Measurements from ENCODE around the gene CRISP2. TPM values are rescaled to one million over a fixed set of nuclear protein-coding genes. Genes with fewer than 3 reads are reported as not detected.
"Not testable (repeated sequence)": the region's sequence is repeated elsewhere in the genome, so short reads cannot be mapped to it uniquely, and the experiment has no call there.

The CRISP2 gene
- total RNA-seq, 2 experiments from 2014 or later = not detected

DNA sequence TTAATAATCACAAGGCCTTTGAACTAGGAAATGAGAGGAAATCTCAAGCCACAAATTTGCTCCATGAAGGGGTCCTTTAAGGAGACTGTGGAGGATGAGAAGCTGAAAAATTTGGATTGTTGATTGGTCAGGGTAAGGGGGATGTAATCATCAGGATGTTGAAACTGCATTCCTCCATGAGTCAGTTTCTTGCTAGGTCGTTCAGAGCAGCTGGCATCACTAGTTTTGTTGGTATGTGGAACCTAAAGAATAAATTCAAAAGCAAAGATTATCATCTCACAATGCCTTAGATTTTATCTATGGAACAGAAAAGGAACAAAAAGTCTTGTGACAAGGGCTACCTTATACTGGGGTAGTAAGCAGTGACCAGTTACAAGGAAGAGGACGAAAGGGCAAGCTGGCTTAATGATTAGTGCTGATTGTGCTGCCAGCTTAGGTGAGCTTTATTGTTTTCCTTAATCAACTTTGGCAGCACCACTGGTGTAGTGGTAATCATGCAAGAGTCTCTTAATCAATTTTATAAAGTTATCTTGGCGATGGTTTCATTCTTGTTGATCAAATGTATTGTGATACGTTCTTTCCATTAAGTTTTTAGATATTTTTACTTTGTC, 36.6 kb downstream of the CRISP2 start:
- H3K4me3 Mint-ChIP-seq = no peak overlapping the region
- H3K27me3 Mint-ChIP-seq = no peaks in the 10 kb centered on the region
- CTCF ChIA-PET = no interaction called here
- no peaks in the 10 kb centered on the region for H3K9me3 Mint-ChIP-seq
- no peaks in the 10 kb centered on the region for H3K4me1 Mint-ChIP-seq
- H3K36me3 Mint-ChIP-seq (ENCODE audit: low read depth) = no peaks in the 10 kb centered on the region
- POLR2A ChIA-PET = no interaction called here
- no peak for DNase-seq
- no peak overlapping the region for H3K27ac Mint-ChIP-seq

DNA sequence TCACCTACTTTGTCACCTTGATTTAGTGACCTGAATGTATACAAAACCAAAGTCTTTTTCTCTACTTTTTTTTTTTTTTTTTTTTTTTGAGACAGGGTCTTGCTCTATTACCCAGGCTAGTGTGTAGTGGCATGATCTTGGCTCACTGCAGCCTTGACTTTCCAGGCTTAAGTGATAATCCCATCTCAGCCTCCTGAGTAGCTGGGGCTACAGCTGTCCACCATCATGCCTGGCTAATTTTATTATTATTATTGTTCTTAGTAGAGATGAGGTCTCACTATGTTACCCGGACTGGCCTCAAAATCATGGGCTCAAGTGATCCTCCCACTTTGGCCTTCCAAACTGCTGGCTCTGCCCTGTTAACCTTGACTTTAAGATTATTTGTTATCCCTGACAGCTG, 37.5 kb downstream of the CRISP2 start:
- no peaks in the 10 kb centered on the region for H3K27me3 Mint-ChIP-seq
- no peak overlapping the region for H3K4me3 Mint-ChIP-seq
- no peaks in the 10 kb centered on the region for H3K4me1 Mint-ChIP-seq
- no peak overlapping the region for H3K27ac Mint-ChIP-seq
- ChIA-PET CTCF (no interaction called here), POLR2A (no interaction called here)
- H3K36me3 Mint-ChIP-seq (ENCODE audit: low read depth) = no peaks in the 10 kb centered on the region
- no peaks in the 10 kb centered on the region for H3K9me3 Mint-ChIP-seq
- no peak for DNase-seq

DNA sequence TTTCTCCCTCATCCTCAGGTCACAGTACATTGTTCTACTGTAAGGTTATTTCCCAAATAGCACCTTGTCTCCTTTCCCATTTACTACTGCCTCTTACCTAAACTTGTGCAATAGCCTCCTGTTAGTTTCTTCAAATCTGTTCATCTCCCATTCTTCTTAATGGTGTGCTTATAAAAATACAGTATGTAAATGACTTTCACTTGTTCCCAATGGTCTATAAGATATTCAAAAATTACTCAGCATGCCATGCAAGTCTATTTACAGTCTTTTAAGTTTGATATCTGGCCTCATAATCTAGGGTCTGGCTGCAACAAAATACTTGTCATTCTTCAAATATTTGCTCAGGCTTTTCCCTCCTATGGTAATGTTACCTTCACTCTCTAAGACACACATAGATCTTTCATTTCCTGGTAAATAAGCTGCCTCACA, 45.2 kb downstream of the CRISP2 start:
- Mint-ChIP-seq H3K9me3 (no peaks in the 10 kb centered on the region), H3K4me1 (no peaks in the 10 kb centered on the region), H3K36me3 (ENCODE audit: low read depth) (no peaks in the 10 kb centered on the region), H3K27ac (no peak overlapping the region), H3K27me3 (no peaks in the 10 kb centered on the region), H3K4me3 (no peak overlapping the region)
- POLR2A ChIA-PET = no interaction called here
- no peak for DNase-seq
- CTCF ChIA-PET = no interaction called here

DNA sequence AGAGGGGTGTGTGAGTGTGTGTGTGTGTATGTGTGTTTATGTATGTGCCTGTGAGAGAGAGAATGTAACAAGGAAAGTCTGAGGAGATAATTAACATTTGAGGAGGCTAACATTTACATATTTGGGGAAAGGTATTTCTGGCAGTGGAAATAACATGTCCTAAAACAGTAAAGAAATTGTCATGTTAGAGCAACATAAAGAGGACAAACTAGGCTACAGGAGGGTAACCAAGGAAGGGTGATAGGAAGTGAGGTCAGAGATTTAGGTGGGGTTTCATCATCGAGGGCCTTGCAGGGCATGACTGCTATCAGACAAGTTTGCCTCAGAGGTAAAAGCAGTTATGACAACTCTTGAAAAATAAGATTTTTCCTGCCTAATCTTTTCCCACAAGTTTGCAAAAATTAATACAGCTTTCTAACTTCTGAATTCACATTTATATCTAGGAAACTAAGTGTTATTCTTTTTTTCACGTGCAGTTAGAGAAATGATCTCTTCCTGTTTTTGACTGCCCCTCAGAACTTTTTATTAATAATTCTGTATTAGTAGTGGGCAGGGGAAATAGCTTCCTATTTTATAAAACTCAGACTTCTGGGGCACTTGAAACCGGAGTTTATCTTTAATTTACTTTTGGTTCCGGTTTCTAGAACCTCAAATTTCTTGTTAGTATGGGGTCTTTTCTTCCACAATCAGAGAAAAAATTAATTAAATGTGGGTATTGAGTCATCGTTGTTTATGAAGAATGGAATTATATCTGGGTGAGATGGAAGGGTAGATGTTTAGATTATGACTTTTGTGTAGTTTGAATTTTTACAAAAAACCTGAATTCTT, 46.2 kb downstream of the CRISP2 start:
- Mint-ChIP-seq H3K36me3 (ENCODE audit: low read depth) (no peaks in the 10 kb centered on the region), H3K4me1 (no peaks in the 10 kb centered on the region), H3K27me3 (no peaks in the 10 kb centered on the region), H3K27ac (no peak overlapping the region), H3K4me3 (no peak overlapping the region), H3K9me3 (no peaks in the 10 kb centered on the region)
- DNase-seq = no peak
- ChIA-PET CTCF (no interaction called here), POLR2A (no interaction called here)

DNA sequence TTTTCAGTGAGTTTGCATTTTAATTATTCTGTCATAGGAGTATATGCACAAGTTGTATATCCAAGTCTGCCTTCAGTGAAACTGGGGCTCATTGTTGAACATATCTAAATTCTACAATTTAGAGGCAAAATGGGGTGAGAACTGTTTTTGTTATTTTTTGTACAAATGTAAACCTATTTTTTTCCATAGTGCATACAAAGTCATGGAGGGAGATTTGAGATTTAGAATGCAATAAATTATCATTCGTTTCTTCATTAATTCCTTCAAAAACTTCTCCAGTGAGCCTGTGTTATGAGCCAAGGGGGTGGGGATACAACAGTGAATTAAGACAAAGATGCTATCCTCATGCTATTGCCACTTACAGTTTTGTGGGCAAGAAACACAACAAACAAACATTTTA, 46.9 kb downstream of the CRISP2 start:
- no peak for DNase-seq
- ChIA-PET POLR2A (no interaction called here), CTCF (no interaction called here)
- H3K27ac Mint-ChIP-seq = no peak overlapping the region
- H3K9me3 Mint-ChIP-seq = no peaks in the 10 kb centered on the region
- no peak overlapping the region for H3K4me3 Mint-ChIP-seq
- no peaks in the 10 kb centered on the region for H3K27me3 Mint-ChIP-seq
- H3K36me3 Mint-ChIP-seq (ENCODE audit: low read depth) = no peaks in the 10 kb centered on the region
- no peaks in the 10 kb centered on the region for H3K4me1 Mint-ChIP-seq

DNA sequence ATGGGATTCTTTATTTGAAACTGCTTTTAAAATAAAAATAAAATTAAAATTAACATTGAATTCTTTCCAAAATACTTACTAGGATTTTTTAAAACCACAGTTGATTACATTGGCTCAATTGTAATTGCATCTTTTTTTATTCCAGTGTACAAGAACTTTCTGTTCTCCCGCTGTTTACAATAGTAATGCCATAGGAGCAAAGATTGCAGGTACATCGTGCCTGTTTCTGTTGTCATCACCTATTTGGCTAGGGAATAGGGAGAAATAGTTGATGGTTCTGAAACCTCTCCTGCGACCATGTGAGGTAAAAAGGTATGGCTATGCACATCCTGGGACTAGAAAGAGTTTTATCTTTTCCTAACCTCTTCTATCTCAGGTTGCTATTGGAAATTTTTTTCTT, 48.5 kb downstream of the CRISP2 start:
- no peak for DNase-seq
- CTCF ChIA-PET = no interaction called here
- H3K4me1 Mint-ChIP-seq = no peaks in the 10 kb centered on the region
- H3K27ac Mint-ChIP-seq = no peak overlapping the region
- no peaks in the 10 kb centered on the region for H3K27me3 Mint-ChIP-seq
- H3K4me3 Mint-ChIP-seq = no peak overlapping the region
- no peaks in the 10 kb centered on the region for H3K9me3 Mint-ChIP-seq
- POLR2A ChIA-PET = no interaction called here
- no peaks in the 10 kb centered on the region for H3K36me3 Mint-ChIP-seq (ENCODE audit: low read depth)

DNA sequence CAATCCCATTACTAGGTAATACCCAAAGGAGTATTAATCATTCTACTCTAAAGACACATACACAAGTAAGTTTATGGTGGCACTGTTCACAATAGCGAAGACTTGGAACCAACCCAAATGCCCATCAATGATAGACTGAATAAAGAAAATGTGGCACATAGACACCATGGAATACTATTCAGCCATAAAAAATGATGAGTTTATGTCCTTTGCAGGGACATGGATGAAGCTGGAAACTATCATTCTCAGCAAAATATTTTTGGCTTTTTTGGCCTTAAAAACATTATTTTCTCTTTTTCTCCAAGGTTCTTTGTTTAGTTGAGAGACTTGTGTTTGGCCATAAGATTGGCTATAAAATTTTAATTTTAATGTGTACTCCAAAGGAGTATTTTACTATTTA, 49.3 kb downstream of the CRISP2 start:
- POLR2A ChIA-PET; H3K36me3 Mint-ChIP-seq (ENCODE audit: low read depth); CTCF ChIA-PET; H3K4me1 Mint-ChIP-seq; H3K27me3 Mint-ChIP-seq; H3K27ac Mint-ChIP-seq; H3K9me3 Mint-ChIP-seq; H3K4me3 Mint-ChIP-seq; DNase-seq: not testable (repeated sequence)

DNA sequence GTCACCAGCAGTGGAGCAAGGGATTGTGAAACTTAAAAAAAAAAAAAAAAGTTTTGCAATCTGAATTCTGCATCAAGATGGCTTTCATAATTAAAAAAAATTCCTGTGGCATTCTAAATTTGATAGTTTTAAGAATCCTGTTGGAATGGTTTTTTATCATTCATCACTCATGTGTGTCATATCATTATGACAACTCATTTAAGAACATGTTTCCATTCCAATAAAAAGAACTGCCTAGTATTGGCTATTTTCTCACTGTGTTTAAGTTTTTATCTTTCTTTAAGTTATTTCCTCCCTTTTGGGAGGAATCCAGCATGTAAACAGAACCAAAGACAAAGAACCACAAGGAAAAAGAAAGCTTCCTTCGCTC, 50.5 kb downstream of the CRISP2 start:
- no peaks in the 10 kb centered on the region for H3K4me1 Mint-ChIP-seq
- H3K36me3 Mint-ChIP-seq (ENCODE audit: low read depth) = no peaks in the 10 kb centered on the region
- H3K9me3 Mint-ChIP-seq = no peaks in the 10 kb centered on the region
- no peak overlapping the region for H3K4me3 Mint-ChIP-seq
- POLR2A ChIA-PET = no interaction called here
- H3K27me3 Mint-ChIP-seq = no peaks in the 10 kb centered on the region
- CTCF ChIA-PET = no interaction called here
- DNase-seq = no peak
- H3K27ac Mint-ChIP-seq = no peak overlapping the region

DNA sequence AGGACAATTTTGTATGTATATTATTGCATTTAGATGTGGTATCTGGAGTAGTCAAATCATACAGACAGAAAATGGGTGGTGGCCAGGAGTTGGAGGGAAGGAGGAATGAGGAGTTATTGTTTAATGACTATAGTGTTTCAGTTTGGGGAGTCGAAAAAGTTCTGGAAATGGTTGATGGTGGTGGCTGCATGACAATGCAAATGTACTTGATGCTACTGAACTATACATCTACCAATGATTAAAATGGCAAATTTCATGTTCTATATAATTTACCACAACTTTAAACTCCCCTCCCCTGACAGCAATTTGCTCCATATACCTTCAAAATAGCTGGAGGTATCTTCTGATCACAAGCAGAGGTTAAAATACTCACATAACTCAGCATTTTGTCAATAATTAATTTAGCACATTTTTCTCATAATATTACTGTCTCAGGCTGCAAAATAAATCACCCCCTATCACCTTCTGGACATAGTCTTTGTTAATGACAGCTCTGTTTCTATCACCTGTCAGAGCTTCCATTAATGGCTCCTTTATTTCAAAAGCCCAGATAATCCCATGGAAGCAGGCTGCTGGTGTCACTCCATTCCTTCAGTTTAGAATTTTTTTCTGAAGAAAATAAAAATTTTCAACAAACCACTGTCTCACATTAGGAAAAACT, 51.0 kb downstream of the CRISP2 start:
- Mint-ChIP-seq H3K4me1 (no peaks in the 10 kb centered on the region), H3K4me3 (no peak overlapping the region), H3K27ac (no peak overlapping the region), H3K9me3 (no peaks in the 10 kb centered on the region), H3K36me3 (ENCODE audit: low read depth) (no peaks in the 10 kb centered on the region), H3K27me3 (no peaks in the 10 kb centered on the region)
- POLR2A ChIA-PET = no interaction called here
- DNase-seq = no peak
- CTCF ChIA-PET = no interaction called here

DNA sequence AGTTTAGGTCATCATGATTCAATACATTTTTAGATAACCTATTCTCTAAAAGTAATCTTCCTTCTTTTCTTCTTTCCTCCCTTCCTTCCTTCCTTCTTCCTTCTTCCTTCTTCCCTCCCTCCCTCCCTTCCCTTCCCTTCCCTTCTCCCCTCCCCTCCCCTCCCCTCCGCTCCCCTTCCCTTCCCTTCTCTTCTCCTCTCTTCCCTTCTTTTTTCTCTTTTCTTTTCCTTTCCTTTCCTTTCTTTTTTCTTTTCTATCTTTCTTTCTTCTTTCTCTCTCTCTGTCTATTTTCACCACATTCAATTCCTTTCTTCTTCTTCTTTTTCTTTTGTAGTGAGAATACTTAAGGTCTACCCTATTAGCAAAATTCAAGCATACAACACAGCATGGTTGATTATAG, 59.4 kb downstream of the CRISP2 start:
- Mint-ChIP-seq H3K4me3 (no peak overlapping the region), H3K27ac (no peak overlapping the region), H3K4me1 (no peaks in the 10 kb centered on the region), H3K36me3 (ENCODE audit: low read depth) (no peaks in the 10 kb centered on the region), H3K9me3 (no peaks in the 10 kb centered on the region), H3K27me3 (no peaks in the 10 kb centered on the region)
- no peak for DNase-seq
- CTCF ChIA-PET = no interaction called here
- POLR2A ChIA-PET = no interaction called here

DNA sequence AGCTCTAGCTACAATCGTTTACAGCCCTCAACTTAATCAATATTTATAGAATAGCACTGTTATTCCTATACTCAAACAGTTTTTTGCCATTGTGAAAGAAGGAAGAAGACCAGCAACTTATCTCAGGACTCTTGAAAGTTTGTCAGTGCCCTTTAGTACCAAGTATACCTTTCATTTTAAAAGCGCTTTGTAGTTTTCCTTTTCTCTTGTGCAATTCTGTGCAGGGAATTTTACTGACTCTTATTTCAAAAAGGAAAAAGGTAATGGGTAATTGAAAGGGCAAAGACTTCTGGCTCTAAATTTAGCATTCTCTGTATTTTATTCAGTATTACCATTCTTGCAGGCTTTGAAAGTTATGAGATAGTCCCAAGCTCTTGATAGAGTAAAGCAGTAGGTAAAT, 59.9 kb downstream of the CRISP2 start:
- Mint-ChIP-seq H3K4me1 (no peaks in the 10 kb centered on the region), H3K27ac (no peak overlapping the region), H3K27me3 (no peaks in the 10 kb centered on the region), H3K4me3 (no peak overlapping the region), H3K9me3 (no peaks in the 10 kb centered on the region), H3K36me3 (ENCODE audit: low read depth) (no peaks in the 10 kb centered on the region)
- DNase-seq = no peak
- ChIA-PET CTCF (no interaction called here), POLR2A (no interaction called here)

DNA sequence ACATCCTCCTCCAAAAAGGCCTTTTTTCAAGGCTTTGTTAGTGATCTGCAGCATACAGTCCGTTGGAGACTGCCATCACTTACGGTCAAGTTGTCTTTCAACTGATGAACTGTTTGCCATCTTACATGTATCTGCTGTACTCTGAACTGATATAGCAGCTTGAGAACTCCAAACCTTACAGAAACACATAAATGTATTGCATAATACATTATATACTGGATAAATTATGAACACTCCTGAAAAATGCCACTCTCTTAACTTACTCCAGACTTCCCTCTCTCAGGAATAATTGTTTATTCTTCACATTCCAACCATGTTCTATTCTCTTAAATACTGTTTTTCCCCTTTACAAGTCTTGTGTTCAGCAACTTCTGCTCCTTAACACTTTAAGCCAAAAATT, 62.1 kb downstream of the CRISP2 start:
- DNase-seq = no peak
- Mint-ChIP-seq H3K27ac (no peak overlapping the region), H3K4me3 (no peak overlapping the region), H3K36me3 (ENCODE audit: low read depth) (no peaks in the 10 kb centered on the region), H3K4me1 (no peaks in the 10 kb centered on the region), H3K9me3 (no peaks in the 10 kb centered on the region), H3K27me3 (no peaks in the 10 kb centered on the region)
- POLR2A ChIA-PET = no interaction called here
- CTCF ChIA-PET = no interaction called here

DNA sequence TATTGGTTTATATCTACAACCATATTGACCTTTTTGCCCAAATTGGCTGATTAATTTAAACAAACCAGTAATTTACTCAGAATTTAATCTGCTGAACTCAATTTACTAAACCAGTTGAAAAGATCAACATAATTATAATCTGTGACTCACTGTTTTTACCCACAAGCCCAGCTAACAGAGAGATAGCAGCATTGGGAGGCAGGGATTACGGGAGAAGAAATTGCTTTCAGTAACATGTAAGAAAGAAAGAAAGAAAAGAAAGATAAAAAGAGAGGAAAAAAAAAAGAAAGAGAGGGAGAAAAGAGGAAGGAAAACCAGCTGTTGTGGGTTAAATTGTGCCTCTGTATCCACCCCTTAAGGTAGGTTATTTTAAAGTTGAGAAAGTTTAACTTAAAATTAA, 63.4 kb downstream of the CRISP2 start:
- ChIA-PET CTCF (no interaction called here), POLR2A (no interaction called here)
- Mint-ChIP-seq H3K36me3 (ENCODE audit: low read depth) (no peaks in the 10 kb centered on the region), H3K27ac (no peak overlapping the region), H3K9me3 (no peaks in the 10 kb centered on the region), H3K4me1 (no peaks in the 10 kb centered on the region), H3K27me3 (no peaks in the 10 kb centered on the region), H3K4me3 (no peak overlapping the region)
- DNase-seq = no peak

DNA sequence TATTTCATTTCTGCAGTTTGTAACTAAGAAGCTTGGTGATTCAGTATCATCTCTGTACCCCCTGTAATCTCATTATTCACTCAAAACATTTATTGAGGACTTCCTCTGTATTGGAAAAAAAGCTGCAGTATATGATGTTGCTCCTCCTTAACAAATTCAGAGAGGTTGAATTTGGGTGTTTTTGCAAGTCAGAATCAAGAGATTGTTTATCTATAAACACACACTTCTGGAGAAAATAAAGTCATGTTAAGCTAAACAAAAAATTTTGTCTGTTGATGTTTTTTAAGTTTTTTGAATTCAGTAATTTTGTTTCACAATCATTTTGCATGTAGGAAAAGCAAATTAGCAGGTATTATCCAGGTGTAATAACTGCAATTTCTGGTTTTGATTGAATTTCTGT, 65.3 kb downstream of the CRISP2 start:
- no peak overlapping the region for H3K27ac Mint-ChIP-seq
- H3K4me3 Mint-ChIP-seq = no peak overlapping the region
- POLR2A ChIA-PET = no interaction called here
- no peaks in the 10 kb centered on the region for H3K4me1 Mint-ChIP-seq
- no peak for DNase-seq
- H3K36me3 Mint-ChIP-seq (ENCODE audit: low read depth) = no peaks in the 10 kb centered on the region
- H3K9me3 Mint-ChIP-seq = no peaks in the 10 kb centered on the region
- no peaks in the 10 kb centered on the region for H3K27me3 Mint-ChIP-seq
- CTCF ChIA-PET = no interaction called here
